Hippocampal formation (tissue), 2 donors: ENCODE measurements around the gene CD248.
"Not testable (repeated sequence)": the region's sequence is repeated elsewhere in the genome, so short reads cannot be mapped to it uniquely, and the experiment has no call there.

Experiments
- DNase-seq, 2 donors: peaks; one replicate each; lab custom pipeline; 2025; lab: John Stamatoyannopoulos, UW

Gene CD248

GRCh38 chr11:66313321-66314185 is 3.3 kb downstream of the CD248 start:
- DNase-seq, result no peak

GRCh38 chr11:66312549-66313320 is 4.1 kb downstream of the CD248 start:
- DNase-seq, result peak; percentile 92 to 95

GRCh38 chr11:66311965-66312548 is 4.8 kb downstream of the CD248 start:
- DNase-seq, result peak; percentile 65 to 84

- no peak for DNase-seq
These were observed 5.3 kb downstream of the CD248 start for GRCh38 chr11:66311470-66311964.

- DNase-seq, result not testable (repeated sequence)
These were observed 5.9 kb downstream of the CD248 start for GRCh38 chr11:66310803-66311440.

- DNase-seq, result no peak
These were observed 6.5 kb downstream of the CD248 start for GRCh38 chr11:66310324-66310723.

GRCh38 chr11:66309475-66309874 is 7.4 kb downstream of the CD248 start:
- no peak for DNase-seq

- no peak for DNase-seq
These were observed 14.2 kb downstream of the CD248 start for GRCh38 chr11:66302656-66303055.

- DNase-seq, result no peak
These were observed 17.7 kb downstream of the CD248 start for GRCh38 chr11:66299186-66299585.

- DNase-seq, result no peak
These were observed 19.2 kb downstream of the CD248 start for GRCh38 chr11:66297610-66298009.

- DNase-seq, result no peak
These were observed 21.9 kb downstream of the CD248 start for GRCh38 chr11:66294626-66295620.

- no peak for DNase-seq
These were observed 22.8 kb downstream of the CD248 start for GRCh38 chr11:66293777-66294625.

GRCh38 chr11:66293352-66293751 is 23.5 kb downstream of the CD248 start:
- no peak for DNase-seq

- no peak for DNase-seq
These were observed 24.1 kb downstream of the CD248 start for GRCh38 chr11:66292543-66293332.

GRCh38 chr11:66291706-66292542 is 24.9 kb downstream of the CD248 start, which contains the start of gene TMEM151A:
Gene TMEM151A, plus strand, starts transcription at chr11:66291894. Its CDS starts 120 bp downstream, at chr11:66292014.
- DNase-seq, result peak in 1 of 2 donors; percentile 34

GRCh38 chr11:66291303-66291705 is 25.5 kb downstream of the CD248 start:
- peak in 1 of 2 donors; percentile 32 for DNase-seq

GRCh38 chr11:66290330-66290621 is 26.6 kb downstream of the CD248 start:
- no peak for DNase-seq
